Skeletal muscle cell (primary cell): ENCODE results near the gene PSMA2.
"Not testable (repeated sequence)": the region's sequence is repeated elsewhere in the genome, so short reads cannot be mapped to it uniquely, and the experiment has no call there.

Experiments used
- DNase-seq: peaks from one replicate; pipeline ENCODE4 v3.0.0-alpha.2; 2010; ENCODE audit warnings: low read depth
- H3K4me3 ChIP-seq: 2 replicates; pipeline ENCODE4 v1.5.1; 2011; ENCODE audit warnings: low read depth, mild to moderate bottlenecking, control low read depth, low read length, moderate library complexity

The PSMA2 gene

DNA sequence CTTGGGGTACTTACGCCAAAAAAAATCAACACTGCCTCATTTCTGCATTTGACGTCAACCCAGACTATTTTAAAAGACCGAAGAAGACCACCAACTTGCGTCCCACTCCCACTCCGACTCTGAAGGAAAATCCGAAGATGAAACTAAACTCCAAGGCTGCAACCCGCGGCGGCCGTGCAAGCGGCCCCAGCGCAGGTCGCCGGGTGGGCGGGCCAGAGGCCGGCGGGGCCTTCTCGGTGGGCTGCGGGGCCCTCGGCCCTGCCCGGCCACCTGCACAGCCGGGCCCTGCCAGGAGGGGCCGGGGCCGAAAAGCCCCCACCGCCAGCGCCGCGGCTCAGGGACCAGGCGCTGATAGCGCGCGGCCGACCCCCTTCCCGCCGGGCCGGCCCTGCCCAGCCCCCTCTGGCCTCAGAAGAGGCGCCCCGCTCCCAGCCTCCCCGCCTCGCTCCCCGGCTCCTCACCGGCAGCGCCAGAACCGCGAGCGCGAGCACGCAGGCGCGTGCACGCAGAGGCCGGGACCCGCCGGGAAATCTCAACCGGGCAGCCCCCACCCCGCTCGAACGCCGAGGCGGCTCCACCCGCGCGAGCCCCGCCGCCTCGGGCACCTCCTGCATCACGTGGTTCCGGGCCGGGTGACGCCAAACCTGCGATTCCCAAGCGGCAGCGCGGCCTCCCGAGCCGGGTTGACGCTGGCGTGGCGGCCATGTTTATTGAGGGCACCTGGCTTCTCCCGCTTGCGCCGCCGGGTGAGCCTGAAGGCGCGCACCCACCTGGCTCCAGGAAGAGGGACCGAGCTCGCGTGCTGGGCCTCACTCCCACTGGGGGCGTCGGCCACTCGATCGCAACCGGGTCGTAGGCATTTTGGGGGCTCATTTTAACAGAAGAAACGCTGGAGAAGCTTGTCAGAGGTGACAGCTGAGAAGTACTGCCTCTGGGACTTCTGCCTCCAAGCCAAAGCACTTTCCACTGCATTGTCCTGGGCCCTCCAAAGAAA, 20.2 kb downstream of the PSMA2 start, which contains the start of gene C7orf25:
Gene C7orf25 (minus strand): TSS at position 617 of the 994 bp plus-strand sequence. CDS start 1,170 bp downstream, outside the sequence.
- peak within 1 kb of the TSS; percentile 65 for H3K4me3 ChIP-seq
- peak; percentile 77 for DNase-seq

- no peak for DNase-seq
- H3K4me3 ChIP-seq = no peak overlapping the region
Measured at GRCh38 chr7:42910306-42910705, 21.7 kb downstream of the PSMA2 start.

- DNase-seq = no peak
- no peak overlapping the region for H3K4me3 ChIP-seq
Measured at GRCh38 chr7:42907316-42907715, 24.7 kb downstream of the PSMA2 start.

DNA sequence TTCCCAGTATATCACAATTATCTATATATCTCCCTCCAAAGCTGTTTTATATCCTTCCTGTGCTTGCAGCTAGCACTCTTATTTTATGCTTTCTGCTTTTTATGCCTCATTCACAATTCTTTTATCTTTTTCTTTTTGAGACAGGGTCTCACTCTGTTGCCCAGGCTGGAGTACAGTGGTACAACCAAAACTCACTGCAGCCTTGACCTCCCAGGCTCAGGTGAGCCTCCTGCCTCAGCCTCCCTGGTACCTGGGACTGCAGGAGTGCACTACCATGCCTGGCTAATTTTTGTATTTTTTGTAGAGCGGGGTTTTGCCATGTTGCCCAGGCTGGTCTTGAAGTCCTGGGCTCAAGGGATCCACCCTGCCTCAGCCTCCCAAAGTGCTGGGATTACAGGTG, 25.8 kb downstream of the PSMA2 start:
- no peak overlapping the region for H3K4me3 ChIP-seq
- DNase-seq = no peak

DNA sequence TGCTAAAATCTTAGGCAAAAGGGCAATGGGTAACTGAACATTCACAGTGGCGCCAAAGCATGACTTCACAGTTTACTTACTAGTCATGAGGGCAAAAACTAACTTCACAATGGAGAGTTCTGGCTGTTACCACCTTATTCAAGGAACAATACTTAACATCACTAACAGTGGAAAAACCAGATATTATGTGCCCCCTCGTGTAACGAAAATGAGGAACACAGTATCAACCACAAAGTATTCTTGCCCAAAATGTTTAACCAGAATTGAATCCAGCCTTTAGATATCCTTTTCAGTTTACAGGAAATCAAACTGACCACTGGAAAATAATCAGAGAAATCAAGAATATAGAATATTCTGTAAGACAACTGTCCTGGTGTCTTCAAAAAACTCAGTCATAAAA, 29.6 kb downstream of the PSMA2 start:
- DNase-seq = no peak
- H3K4me3 ChIP-seq = no peak overlapping the region

DNA sequence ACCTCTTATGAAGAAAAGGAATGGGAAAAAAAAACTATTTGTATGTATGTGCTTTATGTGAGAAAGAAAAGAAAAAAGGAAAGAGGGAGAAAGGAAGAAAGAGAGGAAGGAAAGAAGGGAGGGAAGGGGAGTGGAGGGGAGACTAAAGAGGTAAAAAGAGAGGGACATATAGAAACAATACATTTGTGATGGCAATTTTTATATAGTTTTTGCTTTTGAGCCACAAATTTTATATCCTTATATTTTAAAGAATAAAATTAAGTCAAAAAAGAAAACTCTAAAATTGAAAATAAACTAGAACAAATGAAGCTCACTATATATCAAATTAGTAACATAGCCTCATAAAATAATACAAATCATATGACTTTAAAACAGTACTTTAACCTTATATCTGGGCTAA, 31.1 kb downstream of the PSMA2 start:
- H3K4me3 ChIP-seq = no peak overlapping the region
- DNase-seq = no peak

DNA sequence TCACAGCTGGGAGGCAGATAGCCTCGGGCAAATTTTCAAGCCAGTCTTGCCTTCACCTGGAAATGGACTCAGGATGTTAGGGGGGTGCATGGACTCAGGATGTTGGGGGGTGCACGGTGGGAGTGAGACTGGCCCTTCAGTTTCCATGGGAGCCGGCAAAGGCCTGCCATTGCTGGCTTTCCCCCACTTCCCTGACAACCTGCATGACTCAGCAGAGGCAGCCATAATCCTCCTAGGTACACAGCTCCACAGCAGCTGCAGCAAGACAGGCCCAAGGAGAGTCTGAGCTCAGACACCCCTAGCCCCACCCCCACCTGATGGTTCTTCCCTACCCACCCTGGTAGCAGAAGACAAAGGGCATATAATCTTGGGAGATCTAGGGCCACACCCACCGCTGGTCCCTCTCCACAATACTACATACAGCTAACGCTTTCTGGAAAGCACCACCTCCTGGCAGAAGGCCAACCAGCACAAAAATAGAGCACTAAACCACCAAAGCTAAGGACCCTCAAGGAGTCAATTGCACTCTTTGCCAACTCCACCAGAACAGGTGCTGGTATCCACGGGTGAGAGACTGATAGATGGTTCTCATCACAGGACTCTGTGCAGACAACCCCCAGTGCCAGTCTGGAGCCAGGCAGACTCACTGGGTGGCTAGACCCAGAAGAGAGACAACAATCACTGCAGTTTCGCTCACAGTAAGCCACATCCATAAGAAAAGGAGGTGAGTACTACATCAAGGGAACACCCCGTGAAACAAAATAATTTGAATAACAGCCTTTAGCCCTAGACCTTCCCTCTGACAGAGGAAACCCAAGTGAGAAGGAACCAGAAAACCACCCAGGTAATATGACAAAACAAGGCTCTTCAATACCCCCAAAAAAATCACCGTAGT, 38.4 kb downstream of the PSMA2 start:
- no peak for DNase-seq
- H3K4me3 ChIP-seq = no peak overlapping the region

DNA sequence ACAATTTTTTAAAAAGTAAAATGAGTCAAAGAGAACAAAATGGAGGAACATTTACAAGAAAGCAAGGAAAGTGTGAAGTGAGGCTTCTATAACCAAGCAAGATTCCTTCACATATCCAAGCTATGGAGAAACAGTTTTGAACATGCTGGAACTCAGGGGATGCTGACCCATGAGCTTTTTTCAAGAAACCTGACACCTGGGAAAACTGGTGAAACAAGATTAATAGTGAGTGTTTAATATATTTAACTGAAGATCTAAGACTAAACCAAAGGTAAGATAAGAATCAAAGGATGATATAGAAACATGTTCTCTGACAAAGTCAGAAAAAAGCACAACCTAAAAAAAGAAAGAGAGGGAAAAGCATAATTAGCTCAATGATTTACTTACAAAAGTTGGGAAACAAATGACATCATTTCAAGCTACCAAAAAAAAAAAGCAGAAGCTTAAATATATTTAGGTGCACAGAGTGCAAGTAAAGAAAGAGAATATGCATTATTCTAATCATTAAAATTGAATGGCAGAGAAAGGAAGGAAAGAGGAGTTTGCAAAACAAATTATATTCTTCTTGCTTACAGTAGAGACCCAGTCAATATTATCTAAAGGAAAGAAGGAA, 45.0 kb downstream of the PSMA2 start:
- H3K4me3 ChIP-seq = no peak overlapping the region
- DNase-seq = no peak

DNA sequence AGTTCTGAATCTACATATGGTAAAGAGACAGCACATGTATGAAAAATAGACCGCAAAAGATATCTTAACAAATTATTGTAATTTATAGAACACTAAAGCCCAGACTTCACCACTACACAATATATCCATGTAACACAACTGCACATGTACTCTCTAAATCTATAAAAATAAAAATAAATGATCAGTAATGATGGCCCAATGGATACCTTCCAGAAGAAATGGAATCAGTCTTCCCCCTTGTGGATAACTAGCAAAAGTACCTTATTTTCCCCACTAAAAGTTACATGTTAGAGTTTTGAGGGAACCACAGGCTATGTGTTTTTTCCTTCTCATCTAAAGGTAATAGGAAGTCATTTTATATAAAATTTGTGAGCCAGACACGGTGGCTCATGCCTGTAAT, 45.8 kb downstream of the PSMA2 start:
- DNase-seq = no peak
- no peak overlapping the region for H3K4me3 ChIP-seq

DNA sequence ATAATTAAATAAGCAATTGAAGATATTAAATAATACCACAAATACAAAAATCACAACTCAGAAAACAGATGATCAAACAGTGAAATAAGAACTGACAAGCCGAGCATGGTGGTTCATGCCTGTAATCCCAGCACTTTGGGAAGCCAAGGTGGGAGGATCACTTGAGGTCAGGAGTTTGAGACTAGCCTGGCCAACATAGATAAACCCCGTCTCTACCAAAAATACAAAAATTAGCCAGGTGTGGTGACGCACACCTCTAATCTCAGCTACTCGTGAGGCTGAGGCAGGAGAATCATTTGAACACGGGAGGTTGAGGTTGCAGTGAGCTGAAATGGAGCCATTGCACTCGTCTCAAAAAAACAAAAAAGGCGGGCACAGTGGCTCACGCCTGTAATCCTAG, 46.8 kb downstream of the PSMA2 start:
- not testable (repeated sequence) for DNase-seq, H3K4me3 ChIP-seq

- DNase-seq = no peak
- H3K4me3 ChIP-seq = no peak overlapping the region
Measured at GRCh38 chr7:42883950-42884349, 48.0 kb downstream of the PSMA2 start.

- no peak for DNase-seq
- no peak overlapping the region for H3K4me3 ChIP-seq
Measured at GRCh38 chr7:42880392-42880791, 51.6 kb downstream of the PSMA2 start.

DNA sequence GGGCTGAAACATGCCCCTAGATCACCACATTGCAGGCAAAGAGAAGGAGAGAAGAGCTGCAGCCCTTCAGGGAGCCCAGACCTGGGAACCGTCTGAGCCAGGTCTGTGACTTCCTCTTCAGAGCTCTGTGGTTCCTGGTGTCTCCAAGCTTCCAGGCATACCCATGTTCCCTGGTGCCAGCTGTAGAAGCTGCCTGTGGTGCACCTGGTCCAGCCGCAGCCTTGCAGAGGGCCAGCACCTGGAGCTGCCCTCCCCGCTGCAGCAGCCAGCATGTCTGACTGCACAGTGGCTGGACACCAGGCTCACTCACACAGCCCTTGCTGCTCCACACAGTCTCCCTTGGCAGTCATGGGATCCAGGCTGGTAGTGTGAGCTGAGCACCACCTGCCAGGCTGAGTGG, 53.7 kb downstream of the PSMA2 start:
- no peak for DNase-seq
- no peak overlapping the region for H3K4me3 ChIP-seq

- H3K4me3 ChIP-seq = no peak overlapping the region
- DNase-seq = no peak
Measured at GRCh38 chr7:42877862-42878261, 54.1 kb downstream of the PSMA2 start.

DNA sequence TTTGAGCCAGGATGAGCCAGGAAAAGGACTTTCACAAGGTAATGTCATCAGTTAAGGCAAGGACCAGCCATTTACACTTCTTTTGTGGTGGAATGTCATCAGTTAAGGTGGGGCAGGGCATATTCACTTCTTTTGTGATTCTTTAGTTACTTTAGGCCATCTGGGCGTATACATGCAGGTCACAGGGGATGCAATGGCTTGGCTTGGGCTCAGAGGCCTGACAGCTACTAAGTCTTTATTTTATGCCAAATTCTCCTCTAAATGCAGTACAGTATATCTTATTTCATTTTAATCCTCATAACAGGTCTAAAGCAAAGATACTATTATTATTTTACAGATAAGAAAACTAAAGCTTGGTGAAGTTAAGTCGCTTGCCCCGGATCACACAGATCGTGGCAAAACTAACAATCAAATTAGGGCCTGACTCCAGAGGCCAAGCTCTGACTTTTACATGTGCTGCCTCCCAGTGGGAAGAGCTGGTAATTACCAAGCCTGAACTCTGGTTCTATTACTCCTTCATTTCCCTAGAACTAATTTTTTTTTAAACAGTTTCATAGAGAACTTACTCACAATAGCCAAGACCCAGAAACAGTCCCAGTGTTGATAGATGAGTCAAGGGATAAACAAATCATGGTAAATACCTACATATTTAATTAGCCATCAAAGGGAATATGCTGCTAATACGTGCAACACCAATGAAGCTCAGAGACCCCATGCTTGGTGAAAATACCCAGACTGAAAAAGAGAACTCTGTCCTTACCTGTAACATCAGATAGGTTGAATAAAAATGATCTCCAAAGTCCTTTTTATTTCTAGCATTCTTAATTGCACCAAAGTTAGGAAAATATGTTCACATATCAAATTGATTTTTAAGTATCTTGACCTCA, 55.5 kb downstream of the PSMA2 start:
- no peak overlapping the region for H3K4me3 ChIP-seq
- no peak for DNase-seq

DNA sequence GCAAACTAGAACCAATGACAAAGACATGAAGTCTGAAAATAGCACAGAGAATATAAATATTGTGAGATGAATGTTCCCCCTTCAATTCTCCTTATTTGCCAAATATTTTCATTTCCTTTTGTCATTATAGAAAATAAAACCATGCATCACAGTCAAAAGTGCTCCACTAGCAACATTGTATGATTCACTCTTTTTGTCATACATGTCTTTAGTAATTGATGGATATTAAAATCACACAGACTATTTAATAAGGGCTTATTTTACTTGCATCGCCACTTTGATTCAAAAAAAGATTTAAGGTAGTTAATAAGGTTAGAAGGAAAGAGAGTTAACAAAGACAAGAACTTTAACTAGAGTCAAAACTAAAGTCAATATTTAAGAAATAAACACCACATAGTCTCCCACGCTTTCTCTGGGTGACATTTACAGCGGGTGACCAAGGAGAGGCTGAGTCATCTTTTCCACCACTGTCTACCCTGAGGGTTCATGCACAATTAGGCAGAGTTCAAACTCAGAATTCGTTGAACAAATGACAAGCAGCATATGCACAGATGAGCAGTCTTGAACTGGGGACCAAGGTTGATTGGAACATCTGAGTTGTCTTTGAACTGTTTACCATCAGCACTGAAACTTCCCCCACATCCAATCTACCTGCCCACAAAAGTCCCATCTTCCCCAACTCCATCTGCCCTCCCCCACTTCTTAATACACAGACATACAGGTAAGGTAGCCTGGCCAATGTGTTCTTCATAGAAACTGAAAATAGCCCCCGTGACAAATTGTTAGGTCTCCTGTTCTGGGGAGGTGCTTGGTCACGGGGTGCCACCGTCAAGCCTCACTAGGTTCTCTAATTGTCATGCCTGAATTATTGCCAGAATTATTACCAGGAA, 62.6 kb downstream of the PSMA2 start:
- no peak for DNase-seq
- H3K4me3 ChIP-seq = no peak overlapping the region

DNA sequence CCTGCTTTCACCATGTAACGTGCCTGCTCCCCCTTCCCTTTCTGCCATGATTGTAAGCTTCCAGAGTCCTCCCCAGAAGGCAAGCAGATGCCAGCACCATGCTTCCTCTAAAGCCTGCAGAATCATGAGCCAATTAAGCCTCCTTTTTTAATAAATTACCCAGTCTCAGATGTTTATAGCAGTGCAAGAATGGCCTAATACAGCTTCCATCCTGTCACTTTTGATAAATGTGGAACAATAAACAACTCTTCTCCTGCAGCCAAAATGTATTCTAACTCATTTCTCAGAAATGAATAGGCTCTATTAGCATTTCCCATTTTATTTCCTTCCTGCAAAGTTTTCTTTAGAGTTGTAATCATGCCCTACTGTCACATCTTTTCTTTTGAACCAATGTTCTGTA, 63.5 kb downstream of the PSMA2 start:
- H3K4me3 ChIP-seq = no peak overlapping the region
- no peak for DNase-seq
